Smooth muscle cell of the brain vasculature (primary cell): ENCODE measurements around the gene PNLDC1.
"Not testable (repeated sequence)": the region's sequence is repeated elsewhere in the genome, so short reads cannot be mapped to it uniquely, and the experiment has no call there.

Experiments
- DNase-seq: peaks from one replicate; pipeline ENCODE4 v3.0.0-alpha.2; 2012; ENCODE audit warnings: low read depth, low spot score

The PNLDC1 gene

DNA sequence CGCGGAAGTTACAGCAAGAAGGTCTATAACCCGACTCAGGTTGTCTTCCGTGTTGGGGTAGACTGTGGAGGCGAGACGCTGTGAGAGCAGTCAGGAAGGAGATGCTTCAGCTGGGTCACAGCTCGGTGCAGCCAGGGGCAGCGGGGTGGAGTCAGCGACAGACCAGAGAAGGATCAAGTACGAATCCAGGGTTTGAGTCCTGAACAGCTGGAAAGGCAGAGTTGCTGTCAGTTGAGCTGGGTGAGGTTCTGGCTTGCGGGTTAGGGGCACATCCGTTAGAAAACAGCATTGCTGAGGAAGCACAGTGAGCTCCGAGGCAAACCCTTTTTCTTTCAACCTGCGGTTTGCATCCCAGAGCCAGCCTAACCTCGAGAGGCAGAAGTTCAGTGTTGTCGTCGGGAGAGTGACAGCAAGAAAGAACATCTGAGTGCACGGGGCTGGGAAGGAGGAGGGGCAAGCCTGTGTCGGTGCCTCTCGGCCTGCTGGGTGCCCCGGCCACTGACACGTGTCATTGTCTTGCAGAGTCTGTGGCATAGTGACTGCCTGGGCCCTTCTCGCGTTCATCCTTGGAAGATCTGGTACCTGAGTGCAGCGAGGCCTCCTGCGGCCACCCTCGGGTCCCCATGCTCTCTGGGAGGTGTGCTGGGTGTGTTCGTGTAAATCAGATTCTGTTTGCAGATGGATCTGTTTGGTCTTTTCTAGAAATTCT lies 20.0 kb downstream of the PNLDC1 start:
- DNase-seq, result no peak

DNA sequence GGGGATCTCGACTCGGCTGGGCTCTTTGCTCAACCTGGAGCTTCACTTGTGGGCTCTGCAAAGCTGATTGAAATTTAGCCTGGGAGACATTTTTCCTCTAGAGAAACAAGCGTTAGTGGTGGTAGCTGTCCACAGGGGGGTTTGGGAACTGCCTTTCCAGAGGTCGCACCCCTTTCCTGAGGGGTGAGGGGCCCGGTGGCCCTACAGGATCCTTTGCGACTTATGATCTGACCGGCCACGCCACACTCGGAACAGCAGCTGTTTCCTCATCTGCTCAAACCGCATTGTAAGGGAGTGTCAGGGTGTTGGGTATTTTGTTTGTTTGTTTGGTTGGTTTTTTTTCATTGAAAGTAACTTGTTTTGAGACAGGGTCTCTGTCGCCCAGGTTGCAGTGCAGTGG lies 21.0 kb downstream of the PNLDC1 start:
- DNase-seq, result no peak

GRCh38 chr6:159821726-159822125 lies 21.6 kb downstream of the PNLDC1 start:
- DNase-seq, result no peak

GRCh38 chr6:159823953-159824352 lies 23.9 kb downstream of the PNLDC1 start:
- no peak for DNase-seq

- not testable (repeated sequence) for DNase-seq
Measured at GRCh38 chr6:159824690-159825089, 24.6 kb downstream of the PNLDC1 start.

DNA sequence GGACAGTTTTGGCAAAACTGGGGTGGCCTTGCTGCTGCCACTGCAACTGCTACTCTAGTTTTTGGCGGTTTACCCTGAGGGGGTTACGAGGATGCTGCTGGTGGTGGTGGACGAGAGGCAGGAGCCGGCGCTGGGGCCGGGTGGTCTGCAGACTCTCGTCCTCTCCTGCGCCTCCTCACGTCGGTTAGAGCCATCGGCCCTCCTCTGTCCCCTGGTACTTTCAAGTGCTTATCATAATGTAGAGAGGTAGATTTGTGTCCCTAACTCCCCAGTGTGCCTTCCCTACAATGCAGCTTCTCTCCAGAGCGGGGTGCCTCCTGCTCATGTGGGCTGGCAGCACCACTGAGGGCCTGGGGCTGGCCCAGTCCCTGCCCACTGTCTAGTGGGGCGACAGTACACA lies 25.9 kb downstream of the PNLDC1 start:
- DNase-seq, result no peak

DNA sequence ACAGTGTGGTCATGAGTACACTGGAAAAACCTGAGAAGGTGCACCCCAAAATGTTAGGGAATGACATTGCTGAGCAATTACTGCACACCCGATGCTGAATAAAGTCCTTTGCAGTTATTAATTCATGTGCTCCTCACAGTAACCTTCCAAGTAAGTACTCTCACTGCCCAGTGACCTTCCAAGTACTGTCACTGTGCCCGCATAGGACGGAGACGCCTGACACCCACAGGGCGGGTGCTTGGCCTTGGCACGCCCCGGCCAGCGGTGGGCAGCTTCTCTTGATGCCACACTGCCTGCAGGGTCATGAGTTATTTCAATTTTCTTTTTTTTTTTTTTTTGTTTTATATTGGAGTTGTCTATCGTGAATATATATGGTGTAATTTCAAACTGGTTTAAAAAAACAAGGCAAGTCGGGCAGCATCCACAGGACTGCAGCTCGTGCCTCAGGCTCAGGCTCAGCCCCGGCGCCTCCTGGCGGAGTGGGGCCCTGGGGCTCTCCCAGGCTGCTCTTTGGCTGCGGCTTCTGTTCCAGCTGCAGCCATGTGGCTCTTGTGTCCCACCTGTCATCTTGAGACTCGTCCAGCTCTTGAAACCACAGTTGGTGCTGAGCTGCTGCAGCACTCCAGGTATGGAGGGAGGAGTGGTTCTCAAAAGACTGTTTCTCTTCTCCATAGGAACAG lies 27.0 kb downstream of the PNLDC1 start:
- DNase-seq, result no peak

DNA sequence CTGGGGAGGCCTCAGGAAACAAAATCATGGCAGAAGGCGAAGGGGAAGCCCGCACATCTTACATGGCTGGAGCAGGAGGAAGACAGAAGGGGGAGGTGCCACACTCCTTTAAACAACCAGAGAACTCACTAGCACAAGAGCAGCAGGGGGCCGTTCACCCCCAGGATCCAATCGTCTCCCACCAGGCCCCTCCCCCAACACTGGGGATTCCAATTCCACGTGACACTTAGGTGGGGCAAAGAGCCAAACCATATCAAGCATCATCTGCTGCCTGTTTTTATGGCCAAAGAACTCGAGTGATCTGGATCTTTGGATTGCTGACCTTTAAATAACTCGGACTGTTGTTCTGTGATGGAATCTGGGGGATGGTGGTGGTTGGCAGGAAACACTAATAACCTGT lies 28.0 kb downstream of the PNLDC1 start:
- no peak for DNase-seq

DNA sequence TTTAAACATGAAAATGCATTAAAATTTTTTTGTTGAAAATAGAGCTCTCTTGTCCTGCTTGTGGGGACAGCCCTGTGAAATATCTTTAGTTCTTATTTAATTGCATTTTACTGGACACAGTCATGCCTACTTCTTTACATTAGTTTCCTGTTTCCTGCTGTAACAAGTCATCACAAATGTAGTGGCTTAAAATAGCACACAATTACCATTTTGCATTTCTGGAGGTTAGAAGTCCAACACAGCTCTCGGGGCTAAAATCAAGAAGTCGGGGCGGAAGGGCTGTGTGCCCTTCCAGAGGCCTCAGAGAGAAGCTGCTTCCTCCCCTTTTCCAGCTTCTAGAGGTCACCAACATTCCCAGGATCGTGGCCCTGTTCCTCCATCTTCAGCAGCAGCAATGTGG lies 29.4 kb downstream of the PNLDC1 start:
- no peak for DNase-seq

DNA sequence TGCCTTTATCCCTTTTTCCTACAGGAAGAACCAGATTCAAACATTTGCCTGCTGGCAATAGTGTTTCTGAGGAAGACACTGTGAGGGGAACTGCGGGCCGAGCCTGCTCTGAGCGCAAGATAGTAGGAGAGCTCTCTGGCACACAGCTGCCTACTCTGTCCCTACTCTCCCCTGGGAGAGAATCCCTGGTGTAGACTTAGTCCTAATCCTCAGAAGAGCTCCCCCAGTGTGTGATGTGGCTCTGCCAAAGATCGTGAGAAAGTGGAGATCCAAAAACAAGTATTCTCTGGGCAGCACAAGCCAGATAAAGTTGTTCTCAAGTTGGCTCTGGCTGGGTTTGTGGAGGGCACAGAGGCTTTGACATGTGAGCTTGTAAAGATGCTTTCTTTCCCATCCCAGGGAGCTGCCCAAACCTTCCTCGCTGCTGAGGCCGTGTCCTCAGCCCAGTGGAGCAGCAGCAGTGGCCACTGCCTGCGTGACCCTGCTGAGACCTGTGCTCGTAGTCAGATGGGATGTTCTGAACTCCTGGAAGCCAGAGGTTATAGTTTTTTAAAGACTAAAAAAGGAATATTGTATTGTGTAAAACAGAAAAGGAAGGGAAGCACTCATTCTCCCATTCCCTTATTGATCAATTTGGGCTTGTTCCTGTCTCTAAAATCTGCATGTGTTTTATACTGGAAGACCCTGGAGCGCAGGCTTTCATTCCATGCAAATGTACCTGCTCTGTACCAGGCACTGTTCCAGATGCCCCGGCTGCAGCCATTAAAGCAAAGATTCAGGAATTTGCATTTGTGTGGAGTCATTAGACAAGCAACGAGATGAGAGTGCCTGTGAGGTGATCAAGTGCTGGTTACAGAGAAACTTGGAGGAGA lies 30.7 kb downstream of the PNLDC1 start:
- no peak for DNase-seq

- DNase-seq, result no peak
Measured at GRCh38 chr6:159831373-159831679, 31.2 kb downstream of the PNLDC1 start.

DNA sequence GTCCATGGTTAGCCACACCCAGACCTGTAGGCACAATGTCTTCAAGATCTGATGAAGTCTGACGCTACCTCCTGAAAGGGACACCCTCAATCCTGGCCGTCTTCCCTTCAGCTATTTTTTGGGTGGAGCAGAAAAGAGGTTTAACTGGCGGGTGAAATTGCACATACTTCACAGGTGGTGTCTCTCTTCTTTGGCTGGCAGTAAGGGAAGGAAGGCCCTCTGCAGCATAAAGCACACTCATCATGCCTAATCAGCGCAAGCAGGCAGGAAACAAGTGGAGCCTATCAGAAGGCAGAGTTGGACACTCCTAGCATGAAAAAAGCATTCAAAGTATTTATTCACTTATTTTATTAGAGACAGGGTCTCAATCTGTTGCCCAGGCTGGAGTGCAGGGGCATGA lies 32.9 kb downstream of the PNLDC1 start:
- no peak for DNase-seq

DNA sequence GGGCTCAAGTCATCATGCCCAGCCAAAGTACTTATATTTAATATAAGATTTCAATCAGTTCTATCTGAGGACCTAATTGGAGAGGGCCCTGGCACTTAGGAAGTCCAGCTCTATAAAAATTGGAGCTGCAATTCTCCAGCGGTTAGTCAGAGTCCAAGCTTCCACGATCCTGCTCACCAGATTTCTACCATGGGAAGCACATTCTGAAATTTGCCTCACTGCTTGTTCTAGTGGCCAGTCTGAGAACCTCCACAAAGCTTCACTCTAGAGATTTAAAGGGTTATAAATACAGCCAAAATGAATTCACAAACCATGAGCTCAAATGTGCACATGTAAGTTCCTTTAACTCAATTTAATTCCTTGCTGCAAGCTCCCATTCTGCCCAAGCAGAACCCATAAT lies 33.5 kb downstream of the PNLDC1 start:
- DNase-seq, result no peak

DNA sequence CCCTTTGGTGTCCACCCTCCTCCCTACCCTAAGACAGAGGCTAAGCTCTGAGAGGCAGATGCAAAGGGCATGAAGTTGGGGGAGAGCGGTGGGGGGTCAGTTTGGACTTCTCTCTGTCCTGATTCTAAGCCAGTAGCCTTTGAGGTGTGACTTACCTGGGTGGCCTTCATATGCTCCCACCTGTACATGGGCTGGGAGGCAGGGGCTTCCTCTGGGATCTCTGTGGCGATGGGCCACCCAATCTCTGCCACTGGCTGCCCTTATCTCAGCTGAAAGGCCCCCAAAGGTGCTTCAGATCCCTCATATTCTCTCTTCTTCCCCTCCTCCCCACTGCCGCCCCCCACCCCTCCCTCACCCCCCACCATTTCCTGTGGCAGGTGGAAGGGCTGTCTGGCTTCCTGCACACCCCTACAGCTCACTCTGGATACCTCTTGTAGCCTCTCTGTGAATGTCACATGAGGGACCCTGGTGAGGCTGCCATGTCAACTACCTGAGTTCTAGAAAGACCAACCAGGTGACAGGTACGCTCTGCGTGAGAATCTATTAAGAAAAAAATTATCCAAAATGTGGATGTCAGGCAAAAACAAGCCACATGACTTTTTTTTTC lies 34.0 kb downstream of the PNLDC1 start:
- no peak for DNase-seq

- no peak for DNase-seq
Measured at GRCh38 chr6:159836718-159837490, 36.8 kb downstream of the PNLDC1 start.

GRCh38 chr6:159837511-159837910 lies 37.4 kb downstream of the PNLDC1 start:
- no peak for DNase-seq

DNA sequence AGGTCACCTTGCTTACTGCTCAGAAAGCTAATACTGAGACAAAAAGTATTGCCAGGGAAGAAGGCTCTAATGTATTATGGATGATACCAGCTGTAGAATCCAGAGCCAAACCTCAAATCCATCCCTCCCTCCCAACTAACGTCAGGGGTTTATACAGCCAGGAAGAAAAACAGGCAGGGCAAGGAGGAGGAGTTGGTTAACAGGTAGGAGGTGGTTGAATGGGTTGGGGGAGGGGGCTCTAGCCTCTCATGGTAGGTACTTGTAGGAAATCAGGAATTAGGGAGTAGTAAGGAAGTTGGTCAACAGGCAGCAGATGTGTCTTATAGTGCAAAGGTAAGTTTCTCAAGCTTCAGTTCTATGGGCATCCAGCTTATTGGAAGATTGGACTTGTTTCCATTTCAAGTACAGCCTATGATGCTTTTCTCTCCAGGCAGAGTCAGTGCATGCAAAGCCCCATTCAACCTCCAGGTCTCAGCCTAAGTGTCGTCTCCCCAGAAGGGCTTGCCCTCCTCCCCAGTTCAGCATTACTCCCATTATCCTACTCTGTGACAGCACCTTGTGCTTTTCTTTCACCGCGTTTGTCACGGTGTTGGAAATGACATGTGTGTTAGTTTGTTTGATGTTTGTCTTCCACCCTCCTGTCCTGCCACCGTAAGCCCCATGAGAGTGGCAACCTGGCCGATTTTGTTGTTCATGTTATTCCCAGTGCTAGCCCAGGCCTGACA lies 38.1 kb downstream of the PNLDC1 start:
- DNase-seq, result no peak

DNA sequence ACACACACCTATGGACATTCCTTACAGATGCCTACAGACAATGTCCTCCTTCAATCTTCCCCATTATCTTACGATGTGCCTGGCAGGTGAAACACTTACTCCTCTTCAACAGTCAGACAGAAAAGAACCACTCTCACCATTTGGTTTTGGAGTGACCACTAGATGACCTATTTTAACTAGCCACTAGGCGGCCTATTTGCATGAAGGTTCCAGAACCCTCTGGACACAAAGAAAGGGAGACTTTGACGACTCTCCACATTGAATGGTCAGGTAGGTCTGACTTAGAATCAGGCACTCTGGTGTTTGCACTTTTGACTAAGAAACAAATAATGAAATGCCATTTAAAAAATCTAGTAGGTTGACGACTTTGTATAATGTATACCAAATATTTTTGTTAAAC lies 42.0 kb downstream of the PNLDC1 start:
- DNase-seq, result no peak

DNA sequence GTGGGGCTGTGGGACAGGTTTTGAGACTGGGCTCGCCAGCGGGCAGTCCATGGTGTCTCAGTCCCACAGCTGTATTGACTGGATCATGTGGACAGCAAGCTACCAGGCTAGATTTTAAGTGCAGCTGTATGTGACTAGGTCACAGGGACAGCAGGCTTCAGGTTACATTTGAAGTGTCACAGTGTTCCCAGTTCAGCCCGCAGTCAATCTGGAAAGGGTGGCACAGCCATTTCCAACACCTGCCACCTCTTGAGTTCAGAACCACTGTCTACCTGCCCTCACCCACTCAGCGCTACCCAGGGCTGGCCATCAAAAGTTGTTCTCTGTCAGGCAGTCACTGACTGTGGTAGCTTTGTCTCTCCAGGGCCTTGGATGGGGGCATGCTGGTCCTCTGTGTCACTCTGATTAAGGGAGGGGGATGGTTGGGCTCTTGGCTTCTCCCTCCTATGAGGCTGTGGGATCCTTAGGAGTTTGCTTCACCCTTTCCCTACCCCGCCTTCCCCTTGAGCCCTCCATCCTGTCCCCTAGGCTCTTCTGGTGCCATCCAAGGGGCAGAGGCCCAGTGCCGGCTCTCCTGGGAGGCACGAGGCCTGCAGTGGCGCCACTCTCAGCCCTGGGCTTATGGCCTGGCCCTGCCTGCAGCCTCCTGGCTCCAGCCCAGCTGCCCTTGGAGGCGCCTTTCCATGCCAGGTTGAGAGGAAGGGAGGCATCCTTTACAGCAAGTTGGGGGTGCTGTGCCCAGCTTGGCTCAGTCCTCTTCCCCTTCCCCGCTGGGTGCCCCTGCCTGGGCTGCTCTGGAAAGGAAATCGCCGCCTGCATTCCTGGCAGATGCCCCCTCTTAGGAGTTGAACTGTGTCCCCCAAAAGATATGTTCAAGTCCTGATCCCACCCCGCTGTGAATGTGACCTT lies 44.9 kb downstream of the PNLDC1 start:
- DNase-seq, result no peak

DNA sequence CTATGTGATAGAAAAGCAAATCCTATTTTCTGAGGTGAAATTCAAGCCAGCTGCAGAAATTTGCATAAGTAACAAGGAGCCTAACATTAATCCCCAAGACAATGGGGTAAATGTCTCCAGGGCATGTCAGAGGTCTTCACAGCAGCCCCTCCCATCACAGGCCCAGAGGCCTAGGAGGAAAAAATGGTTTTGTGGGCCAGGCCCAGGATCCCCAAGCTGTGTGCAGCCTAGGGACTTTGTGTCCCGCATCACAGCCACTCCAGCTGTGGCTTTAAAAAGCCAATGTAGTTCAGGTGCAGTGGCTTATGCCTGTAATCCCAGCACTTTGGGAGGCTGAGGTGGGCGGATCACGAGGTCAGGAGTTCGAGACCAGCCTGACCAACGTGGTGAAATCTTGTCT lies 48.5 kb downstream of the PNLDC1 start:
- DNase-seq, result not testable (repeated sequence)
